GM23338 (cell line): ENCODE measurements around the gene CYB5A.

ENCODE experiments used
- ETS1 ChIP-seq: IDR thresholded peaks from 2 replicates; pipeline ENCODE4 v1.6.1; 2016; ENCODE audit warnings: antibody characterized with exemption
- EZH2 ChIP-seq: fragments of 200-600 bp; sonication (generic); IDR thresholded peaks from one replicate; pipeline ENCODE4 v1.8.0; 2017; ENCODE audit warnings: antibody characterized with exemption, mild to moderate bottlenecking, low read depth; ENCODE audit not compliant: unreplicated experiment
- ZNF331 ChIP-seq: fragments of 250-450 bp; sonication (Bioruptor Pico); IDR thresholded peaks from 2 replicates; pipeline ENCODE4 v1.5.0; 2020; ENCODE audit warnings: low read depth, mild to moderate bottlenecking, moderate library complexity
- TF ChIP-seq, protein P1 (sequence below), 2 experiments: fragments of 200-600 bp in 1 of 2; sonication (generic) in 1 of 2; conservative IDR thresholded peaks; 2 replicates each; pipeline versions ENCODE4 v1.5.1 to v1.6.1; 2016 to 2017; ENCODE audit warnings: antibody characterized with exemption in 2 of 2, low read depth in 2 of 2, mild to moderate bottlenecking in 2 of 2, moderate library complexity in 1 of 2

DNA sequence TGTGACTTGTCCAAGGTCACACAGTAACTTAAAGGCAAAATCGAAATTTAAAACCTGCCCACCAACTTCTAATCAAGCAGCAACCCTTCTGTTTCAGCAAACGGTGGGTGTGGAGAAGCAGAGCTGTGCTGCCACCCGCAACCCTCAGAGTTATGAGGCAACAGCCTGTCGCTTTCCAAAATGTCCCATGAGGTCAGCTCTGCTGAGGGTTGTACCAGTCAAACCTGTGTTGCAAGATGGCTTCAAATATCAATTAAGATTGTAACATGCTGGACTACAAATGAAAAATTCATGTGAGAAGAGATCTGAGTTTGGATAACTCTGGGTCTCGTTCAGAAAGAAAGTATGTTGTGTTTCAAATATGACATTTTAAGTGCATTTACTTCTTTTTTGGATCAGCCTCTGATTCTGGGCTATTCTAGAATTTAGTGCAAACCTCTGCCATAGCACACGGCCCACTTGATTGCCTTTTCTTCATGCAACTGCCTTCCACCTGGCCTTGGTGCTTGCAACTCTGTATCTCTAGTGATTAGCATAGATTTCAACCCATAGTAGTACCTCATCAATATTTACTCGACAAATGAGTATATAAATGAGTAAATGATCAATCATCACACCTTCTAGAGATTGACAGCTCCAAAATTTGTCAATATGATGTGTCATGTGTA lies 74.2 kb downstream of the CYB5A start:
- TF ChIP-seq ETS1 (no peak), EZH2 (no peak), ZNF331 (no peak)
- TF ChIP-seq, protein P1, sequence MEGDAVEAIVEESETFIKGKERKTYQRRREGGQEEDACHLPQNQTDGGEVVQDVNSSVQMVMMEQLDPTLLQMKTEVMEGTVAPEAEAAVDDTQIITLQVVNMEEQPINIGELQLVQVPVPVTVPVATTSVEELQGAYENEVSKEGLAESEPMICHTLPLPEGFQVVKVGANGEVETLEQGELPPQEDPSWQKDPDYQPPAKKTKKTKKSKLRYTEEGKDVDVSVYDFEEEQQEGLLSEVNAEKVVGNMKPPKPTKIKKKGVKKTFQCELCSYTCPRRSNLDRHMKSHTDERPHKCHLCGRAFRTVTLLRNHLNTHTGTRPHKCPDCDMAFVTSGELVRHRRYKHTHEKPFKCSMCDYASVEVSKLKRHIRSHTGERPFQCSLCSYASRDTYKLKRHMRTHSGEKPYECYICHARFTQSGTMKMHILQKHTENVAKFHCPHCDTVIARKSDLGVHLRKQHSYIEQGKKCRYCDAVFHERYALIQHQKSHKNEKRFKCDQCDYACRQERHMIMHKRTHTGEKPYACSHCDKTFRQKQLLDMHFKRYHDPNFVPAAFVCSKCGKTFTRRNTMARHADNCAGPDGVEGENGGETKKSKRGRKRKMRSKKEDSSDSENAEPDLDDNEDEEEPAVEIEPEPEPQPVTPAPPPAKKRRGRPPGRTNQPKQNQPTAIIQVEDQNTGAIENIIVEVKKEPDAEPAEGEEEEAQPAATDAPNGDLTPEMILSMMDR (conservative IDR thresholded peaks at IDR 0.05; ENCODE audit: low read depth in 2 of 2): no peak
